Spleen (tissue), 11 donors: ENCODE data around the gene CCDC15. TPM values are rescaled to one million over a fixed set of nuclear protein-coding genes. Genes with fewer than 3 reads are reported as not detected.
"Not testable (repeated sequence)": the region's sequence is repeated elsewhere in the genome, so short reads cannot be mapped to it uniquely, and the experiment has no call there.

ENCODE experiments used
- DNase-seq: peaks from one replicate; pipeline ENCODE4 v3.0.0-alpha.2; 2020
- H3K27ac ChIP-seq, 8 donors: fragments of 200-600 bp; sonication (generic) in 7 of 8; 1 replicate in 4 of 8; 2 replicates in 4 of 8; pipeline versions ENCODE4 v1.5.0 to v1.8.0; 2016 to 2021; ENCODE audit warnings: inconsistent platforms in 4 of 8, mild to moderate bottlenecking in 4 of 8, moderate library complexity in 1 of 8
- H3K27me3 ChIP-seq, 7 donors: fragments of 200-600 bp; sonication (generic) in 6 of 7; replicated peaks in 1 of 7; 1 replicate in 4 of 7; 2 replicates in 3 of 7; pipeline versions ENCODE4 v1.5.0 to v1.8.0; 2016 to 2021; ENCODE audit warnings: inconsistent platforms in 3 of 7, mild to moderate bottlenecking in 1 of 7
- H3K36me3 ChIP-seq, 6 donors: fragments of 200-600 bp; sonication (generic) in 5 of 6; 1 replicate in 4 of 6; 2 replicates in 2 of 6; pipeline versions ENCODE4 v1.5.0 to v1.8.0; 2016 to 2021; ENCODE audit warnings: inconsistent platforms in 2 of 6
- H3K4me1 ChIP-seq, 6 donors: fragments of 200-600 bp; sonication (generic) in 5 of 6; 1 replicate in 3 of 6; 2 replicates in 3 of 6; pipeline versions ENCODE4 v1.5.0 to v1.8.0; 2016 to 2021; ENCODE audit warnings: inconsistent platforms in 3 of 6
- H3K4me3 ChIP-seq, 8 donors: fragments of 200-600 bp; sonication (generic) in 7 of 8; 1 replicate in 4 of 8; 2 replicates in 4 of 8; pipeline versions ENCODE4 v1.5.0 to v1.8.0; 2016 to 2021; ENCODE audit warnings: inconsistent platforms in 4 of 8, mild to moderate bottlenecking in 4 of 8, moderate library complexity in 2 of 8
- H3K9me3 ChIP-seq, 8 donors: fragments of 200-600 bp; sonication (generic) in 7 of 8; 1 replicate in 4 of 8; 2 replicates in 4 of 8; pipeline versions ENCODE4 v1.5.0 to v1.8.0; 2016 to 2021; ENCODE audit warnings: inconsistent platforms in 4 of 8
- CTCF ChIP-seq, 11 experiments: fragments of 200-600 bp in 7 of 11; fragments of 450-650 bp in 4 of 11; sonication (generic) in 4 of 11; IDR thresholded peaks in 8 of 11; conservative IDR thresholded peaks in 3 of 11; 1 replicate in 7 of 11; 2 replicates in 4 of 11; pipeline versions ENCODE4 v1.4.0 to v1.8.0; 2016 to 2021; ENCODE audit warnings: antibody characterized with exemption in 11 of 11, inconsistent platforms in 4 of 11, mild to moderate bottlenecking in 1 of 11
- POLR2A ChIP-seq, 3 donors: fragments of 450-650 bp; IDR thresholded peaks; one replicate each; pipeline ENCODE4 v1.5.1; 2017; ENCODE audit warnings: antibody characterized with exemption in 3 of 3, mild to moderate bottlenecking in 1 of 3
- POLR2AphosphoS5 ChIP-seq, 3 donors: sonication (generic); formaldehyde crosslinking; IDR thresholded peaks; one replicate each; pipeline ENCODE4 v1.5.1; 2017; ENCODE audit warnings: antibody characterized with exemption in 3 of 3
- WGBS, 5 donors: extraction: QIAGEN DNeasy Blood & Tissue Kit in 3 of 5; methylation state at CpG; one replicate each; pipeline versions ENCODE4 v1.1.5 to v1.1.7; 2013 to 2018; 5-methylcytosine and 5-hydroxymethylcytosine counted together
- intact Hi-C: fragments of 100-400 bp; cut with DNase I; formaldehyde crosslinking; loops from one replicate; pipeline ENCODE4 v1.15.0; 2023; ENCODE audit warnings: low total_unique reads
- polyA plus RNA-seq, 3 donors: library from polyadenylated mRNA; stranded (reverse); fragments of 200-250 nt; gene quantifications; one replicate each; pipeline ENCODE4 v1.2.1, GENCODE V29; 2013
- total RNA-seq, 7 donors: library from RNA; depleted of rRNA in 3 of 7; stranded (reverse); fragments of >200 nt in 3 of 7; fragmentation: NEBNext Ultra II Directional in 4 of 7; extraction: Animal tissue kit (Norgen Biotek cat#: 25700) in 4 of 7; gene quantifications; one replicate each; pipeline versions ENCODE4 v1.1.0 to v1.2.1, GENCODE V29; 2016 to 2021
- donor health status: healthy with polysubstance abuse.
- donor health status: DM: no; HTN: no; CAD: no; lungs with moderate emphysema.
- donor health status: DM: no; HTN: no; CAD: no.
- donor health status: Bipolar disorder and iron deficiency.
- donor health status: healthy.
- donor health status: DM: no; HTN: no; CAD: no.
- donor health status: DM: yes; HTN: yes; CAD: no.

Gene CCDC15
- total and polyA plus RNA-seq, 10 donors = 0.61 to 3.6 (median 2.2) TPM

DNA sequence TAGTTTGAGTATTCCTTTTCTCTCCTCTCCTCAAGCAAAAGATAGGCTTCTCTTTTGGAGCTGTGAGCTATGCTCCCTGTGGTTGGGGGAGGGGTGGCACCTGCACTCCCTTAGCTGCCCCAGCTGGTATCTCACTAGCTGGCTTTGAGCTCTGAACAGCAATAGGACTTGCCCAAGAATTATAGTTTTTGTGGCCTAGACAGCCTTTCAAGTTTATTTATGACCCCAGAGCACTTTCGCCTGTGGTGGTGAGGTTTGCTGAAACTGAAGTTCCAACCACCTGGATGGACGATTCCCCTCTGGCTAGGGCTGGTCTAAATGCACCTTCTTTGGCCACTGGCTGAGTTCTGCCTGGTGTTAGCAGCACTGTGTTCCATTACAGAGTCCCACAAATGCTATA is 72.0 kb downstream of the CCDC15 start:
- Histone ChIP-seq H3K4me3 (no peak overlapping the region), H3K27me3 (no peaks in the 10 kb centered on the region), H3K4me1 (no peaks in the 10 kb centered on the region), H3K9me3 (peaks cover 0 to 6% (median 0%) of the 10 kb centered on the region in 8 donors), H3K36me3 (no peaks in the 10 kb centered on the region), H3K27ac (no peak overlapping the region)
- no peak for DNase-seq
- 89 to 96% (median 93%) methylated on average over 2 of the region's 2 CpGs for WGBS, 5 donors
- intact Hi-C loops = no loop called here
- no peak for TF ChIP-seq POLR2AphosphoS5 (IDR thresholded peaks at IDR 0.05)
- no peak for TF ChIP-seq CTCF (IDR thresholded peaks at IDR 0.05 in 8 of 11, conservative IDR thresholded peaks at IDR 0.05 in 3 of 11)
- no peak for TF ChIP-seq POLR2A (IDR thresholded peaks at IDR 0.05)

DNA sequence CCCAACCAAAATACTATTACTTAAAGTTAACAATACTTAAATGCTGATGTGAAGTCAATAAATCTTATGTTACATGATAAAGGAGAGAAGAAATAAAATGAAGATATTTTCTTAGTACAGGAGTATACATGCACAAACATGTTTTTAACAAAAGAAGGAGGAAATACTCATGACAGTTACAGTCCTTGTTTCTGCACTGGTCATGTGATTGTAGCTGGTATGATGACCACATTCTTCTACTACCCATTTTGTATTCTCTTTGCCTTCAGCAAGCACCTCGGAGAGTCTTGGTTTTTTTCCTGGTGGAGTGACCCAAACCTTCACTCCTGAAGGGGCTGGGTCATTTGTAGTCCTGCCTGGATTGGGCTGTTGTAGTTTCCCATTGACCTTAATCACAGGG is 75.4 kb downstream of the CCDC15 start:
- WGBS, 5 donors = 32 to 100% (median 85%) methylated on average over 1 of the region's 1 CpG

DNA sequence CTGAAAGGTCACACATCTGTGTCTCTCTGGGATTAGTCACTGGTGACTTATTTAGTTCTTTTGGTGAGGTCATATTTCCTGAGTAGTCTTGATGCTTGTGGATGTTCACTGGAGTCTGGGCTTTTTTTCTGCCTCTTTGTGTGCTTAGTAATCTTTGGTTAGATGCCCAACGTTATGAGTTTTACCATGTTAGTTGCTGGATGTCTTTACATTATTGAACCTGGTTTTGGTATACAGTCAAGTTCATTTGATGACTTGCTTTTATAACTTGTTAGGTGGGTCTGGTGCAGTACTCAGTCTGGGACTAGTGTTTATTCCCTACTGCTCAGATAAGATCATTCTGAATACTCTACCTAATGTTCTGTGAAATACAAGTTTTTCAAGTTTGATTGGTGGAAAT is 82.9 kb downstream of the CCDC15 start:
- Histone ChIP-seq H3K27ac (no peak overlapping the region), H3K36me3 (peaks cover 0 to 5% (median 0%) of the 10 kb centered on the region in 6 donors), H3K4me1 (no peaks in the 10 kb centered on the region), H3K27me3 (no peaks in the 10 kb centered on the region), H3K9me3 (peaks cover 0 to 39% (median 22%) of the 10 kb centered on the region in 8 donors), H3K4me3 (no peak overlapping the region)
- DNase-seq = no peak
- intact Hi-C loops = no loop called here
- TF ChIP-seq POLR2AphosphoS5 (IDR thresholded peaks at IDR 0.05) (no peak), CTCF (IDR thresholded peaks at IDR 0.05 in 8 of 11, conservative IDR thresholded peaks at IDR 0.05 in 3 of 11) (no peak), POLR2A (IDR thresholded peaks at IDR 0.05) (no peak)
- 61 to 92% (median 78%) methylated on average over 1 of the region's 1 CpG for WGBS, 5 donors

More for the DNA sequence above, 75.4 kb downstream of the CCDC15 start:
- DNase-seq, H3K27ac ChIP-seq, H3K4me1 ChIP-seq, H3K27me3 ChIP-seq, H3K36me3 ChIP-seq, H3K4me3 ChIP-seq, intact Hi-C loops: not testable (repeated sequence)
- H3K9me3 ChIP-seq = peaks cover 0 to 25% (median 14%) of the 10 kb centered on the region in 8 donors

DNA sequence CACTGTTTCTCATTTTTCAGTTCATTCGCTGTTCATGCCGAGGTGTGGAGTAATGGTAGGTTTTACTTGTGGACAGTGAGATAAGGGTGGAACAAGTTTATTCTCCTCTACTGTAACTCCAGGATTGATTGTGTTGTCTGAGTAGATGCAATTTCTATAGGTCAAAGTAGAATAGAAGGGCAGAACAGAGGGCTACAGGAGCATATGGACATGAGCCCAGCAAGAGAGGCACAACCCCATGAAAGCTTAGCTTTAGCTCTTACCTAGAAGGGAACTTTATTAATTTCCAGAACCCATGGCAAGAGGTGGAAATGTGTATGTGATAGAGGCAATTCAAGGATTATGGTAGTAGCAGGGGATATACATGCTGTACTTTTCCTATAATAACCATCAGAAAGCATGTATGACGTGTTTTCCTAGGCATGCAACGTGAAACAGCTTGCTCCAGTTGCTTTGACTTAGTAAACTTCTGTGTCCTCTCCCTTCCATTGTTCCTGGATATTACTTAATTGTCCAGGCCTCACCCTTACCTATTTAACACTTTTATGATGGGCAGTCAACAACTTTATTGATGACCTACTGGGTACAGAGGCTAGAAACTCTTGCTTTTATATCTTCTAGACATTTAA is 95.3 kb downstream of the CCDC15 start:
- 89 to 97% (median 93%) methylated on average over 4 of the region's 4 CpGs for WGBS, 5 donors
- DNase-seq = no peak
- Histone ChIP-seq H3K27me3 (no peaks in the 10 kb centered on the region), H3K4me3 (no peak overlapping the region), H3K9me3 (peaks cover 0 to 19% (median 7%) of the 10 kb centered on the region in 8 donors), H3K4me1 (no peaks in the 10 kb centered on the region), H3K27ac (no peak overlapping the region), H3K36me3 (no peaks in the 10 kb centered on the region)
- intact Hi-C loops = no loop called here
- no peak for TF ChIP-seq CTCF (IDR thresholded peaks at IDR 0.05 in 8 of 11, conservative IDR thresholded peaks at IDR 0.05 in 3 of 11)
- TF ChIP-seq POLR2A (IDR thresholded peaks at IDR 0.05) = no peak
- no peak for TF ChIP-seq POLR2AphosphoS5 (IDR thresholded peaks at IDR 0.05)
